SU-DHL-6 (cell line): ENCODE results near the gene TCEAL3.
"Not testable (repeated sequence)": the region's sequence is repeated elsewhere in the genome, so short reads cannot be mapped to it uniquely, and the experiment has no call there.

Experiments used
- CTCF ChIP-seq: fragments of 200-600 bp; sonication (generic); IDR thresholded peaks from one replicate; pipeline ENCODE4 v1.5.1; 2017; ENCODE audit warnings: antibody characterized with exemption, mild to moderate bottlenecking, low read length, moderate library complexity; ENCODE audit not compliant: insufficient read depth, poor library complexity, severe bottlenecking
- EZH2phosphoT487 ChIP-seq: fragments of 200-600 bp; sonication (generic), shearing (Covaris generic); conservative IDR thresholded peaks from 2 replicates; pipeline ENCODE4 v1.6.1; 2018; ENCODE audit warnings: mild to moderate bottlenecking, antibody characterized with exemption, low read length, moderate library complexity, mixed read lengths

- TF ChIP-seq CTCF, EZH2phosphoT487: not testable (repeated sequence)
These were observed 15.5 kb upstream of the TCEAL3 start for GRCh38 chrX:103592295-103592694.
